Bone marrow (tissue), 2 donors: ENCODE data around the gene TINAG.

Source experiments
- DNase-seq, 2 donors: peaks; one replicate each; lab custom pipeline; 2025; lab: John Stamatoyannopoulos, UW

Gene TINAG

DNA sequence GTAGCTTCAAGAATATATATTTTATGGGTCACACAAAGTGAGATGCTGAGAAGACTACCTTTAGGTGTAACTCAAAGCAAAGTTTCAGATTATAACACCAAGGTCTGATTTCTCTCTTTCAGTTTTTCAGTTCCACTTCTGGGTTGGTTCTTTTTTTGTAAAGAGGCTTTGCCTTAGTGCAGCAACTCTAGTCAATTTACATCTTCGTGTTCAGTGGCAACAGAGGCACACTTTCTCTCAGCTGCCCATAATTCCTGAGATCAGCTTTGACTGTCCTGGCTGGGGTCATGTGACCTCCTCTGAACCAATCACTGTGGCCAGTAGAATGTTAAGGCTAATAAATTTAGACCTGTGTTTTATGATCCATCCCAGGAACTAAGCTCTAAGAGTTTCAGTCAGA lies 120.2 kb downstream of the TINAG start:
- DNase-seq, result no peak

GRCh38 chr6:54431466-54431865 lies 123.2 kb downstream of the TINAG start:
- no peak for DNase-seq
